IPS-20b (cell line): Measurements from ENCODE around the gene TNFRSF17.
A peak's percentile ranks its signal among the peaks of the same experiment; 100 is the strongest.

Source experiments
- H3K27ac ChIP-seq: one replicate; pipeline ENCODE4 v1.5.1; 2013; ENCODE audit warnings: low read length
- H3K27me3 ChIP-seq: 2 replicates; pipeline ENCODE4 v1.6.1; 2013; ENCODE audit warnings: mild to moderate bottlenecking, low read length, inconsistent platforms; ENCODE audit not compliant: insufficient read depth
- H3K36me3 ChIP-seq: 2 replicates; pipeline ENCODE4 v1.6.1; 2013; ENCODE audit warnings: low read depth, mild to moderate bottlenecking, inconsistent platforms, low read length, moderate library complexity; ENCODE audit not compliant: insufficient read depth
- H3K4me1 ChIP-seq: 2 replicates; pipeline ENCODE4 v1.6.1; 2013; ENCODE audit warnings: mild to moderate bottlenecking, control low read depth, inconsistent platforms, low read length, moderate library complexity; ENCODE audit not compliant: insufficient read depth
- H3K4me3 ChIP-seq: 2 replicates; pipeline ENCODE4 v1.5.1; 2013; ENCODE audit warnings: mild to moderate bottlenecking, low read length, inconsistent platforms
- H3K9ac ChIP-seq: 2 replicates; pipeline ENCODE4 v1.6.1; 2013; ENCODE audit warnings: low read depth, mild to moderate bottlenecking, inconsistent platforms, low read length, moderate library complexity
- H3K9me3 ChIP-seq: 2 replicates; pipeline ENCODE4 v1.6.1; 2013; ENCODE audit warnings: mild to moderate bottlenecking, low read depth, low read length, inconsistent platforms; ENCODE audit not compliant: insufficient read depth

The TNFRSF17 gene

DNA sequence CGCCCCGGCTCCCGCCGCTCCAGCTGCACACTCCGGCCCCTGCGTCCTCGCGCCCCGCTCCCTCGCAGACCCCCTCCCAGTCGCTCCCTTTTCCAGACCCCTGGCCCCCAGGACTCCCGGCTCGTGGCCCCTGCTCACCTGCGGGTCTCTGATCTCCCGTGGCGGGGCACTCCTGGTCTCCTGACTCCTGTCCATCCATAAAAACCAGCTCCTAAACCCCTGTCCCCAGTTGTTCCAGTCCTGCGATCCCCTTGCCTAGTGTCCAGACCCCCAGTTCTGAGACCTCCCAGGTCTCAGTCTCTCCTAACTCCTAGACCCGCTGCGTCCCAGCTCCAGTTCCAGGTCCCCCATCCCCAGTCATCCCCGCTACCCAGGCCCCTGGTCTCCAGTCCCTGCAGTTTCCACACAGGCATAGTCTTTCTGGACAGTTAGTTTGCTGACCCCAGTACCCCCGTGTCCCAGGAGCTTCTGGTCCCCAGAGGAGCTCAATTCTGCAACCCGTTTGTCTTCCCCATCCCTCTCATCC, 11.9 kb downstream of the TNFRSF17 start:
- Histone ChIP-seq H3K4me1 (0 out of 2 replicates have a peak, but pooled peaks cover 4% of the 10 kb centered on the region), H3K27ac (no peak overlapping the region), H3K36me3 (no peaks in the 10 kb centered on the region), H3K4me3 (peak overlapping the region; percentile 90), H3K27me3 (no peaks in the 10 kb centered on the region), H3K9me3 (no peaks in the 10 kb centered on the region), H3K9ac (peak overlapping the region; percentile 81)

DNA sequence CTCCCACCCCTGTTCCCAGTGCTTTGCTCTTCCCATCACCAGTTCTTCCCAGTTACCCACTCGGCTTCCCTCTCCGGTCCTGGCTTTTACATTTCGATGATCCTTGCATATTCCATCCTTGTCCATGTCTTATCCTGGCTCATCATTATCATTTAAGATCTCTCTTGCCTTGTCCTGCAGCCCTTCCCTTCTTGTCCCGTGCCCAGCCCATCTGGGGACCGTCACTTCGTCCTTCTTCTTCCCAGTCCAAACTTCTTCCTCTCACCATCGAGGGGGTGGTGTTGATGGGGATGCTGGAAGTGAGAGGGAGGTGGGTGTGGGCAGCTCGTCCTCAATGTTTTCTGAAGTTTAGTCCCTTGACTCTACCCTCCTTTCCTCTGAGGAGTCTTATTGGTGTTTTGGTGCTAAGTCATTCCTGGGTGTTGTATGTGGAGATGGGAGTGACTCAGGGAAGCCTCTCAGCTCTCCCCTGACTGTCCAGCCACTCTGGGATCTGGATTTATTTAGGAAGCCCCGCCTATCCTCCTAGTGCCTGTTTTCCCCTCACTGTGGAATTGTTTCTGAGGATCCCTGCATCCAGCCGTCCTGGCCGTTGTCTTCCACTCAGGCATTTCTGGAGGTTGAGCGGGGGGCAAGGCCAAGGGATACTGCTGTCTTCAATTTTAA, 12.5 kb downstream of the TNFRSF17 start:
- no peaks in the 10 kb centered on the region for H3K36me3 ChIP-seq
- no peak overlapping the region for H3K27ac ChIP-seq
- H3K9ac ChIP-seq: peak overlapping the region; percentile 81; the same call in 1 of the 2 replicates

DNA sequence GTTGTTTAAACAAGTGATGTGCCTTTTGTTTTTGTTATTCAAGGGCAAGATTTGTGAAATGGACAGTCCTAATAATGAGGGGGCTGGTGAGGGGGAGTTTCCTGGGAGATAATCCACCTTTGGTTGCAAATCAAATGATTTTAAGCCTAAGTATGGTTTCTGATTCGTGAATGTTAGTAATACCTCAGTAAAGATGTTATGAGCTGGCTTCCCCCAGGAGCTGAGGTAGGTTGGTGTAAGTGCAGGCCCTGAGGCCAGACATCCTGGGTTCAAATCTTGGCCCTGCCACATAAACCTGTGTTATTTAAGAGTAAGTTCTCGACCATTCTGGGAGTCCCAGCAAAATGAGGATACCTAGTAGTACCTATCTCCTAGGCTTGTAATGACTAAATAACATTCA, 13.1 kb downstream of the TNFRSF17 start:
- Histone ChIP-seq H3K4me1 (0 out of 2 replicates have a peak, but pooled peaks cover 4% of the 10 kb centered on the region), H3K27me3 (no peaks in the 10 kb centered on the region), H3K9me3 (no peaks in the 10 kb centered on the region), H3K4me3 (no peak overlapping the region), H3K36me3 (no peaks in the 10 kb centered on the region), H3K27ac (no peak overlapping the region), H3K9ac (no peak overlapping the region)

More for the DNA sequence above, 12.5 kb downstream of the TNFRSF17 start:
- H3K4me1 ChIP-seq: 0 out of 2 replicates have a peak, but pooled peaks cover 4% of the 10 kb centered on the region
- H3K4me3 ChIP-seq: peak overlapping the region; percentile 90
- no peaks in the 10 kb centered on the region for H3K9me3 ChIP-seq
- H3K27me3 ChIP-seq: no peaks in the 10 kb centered on the region

DNA sequence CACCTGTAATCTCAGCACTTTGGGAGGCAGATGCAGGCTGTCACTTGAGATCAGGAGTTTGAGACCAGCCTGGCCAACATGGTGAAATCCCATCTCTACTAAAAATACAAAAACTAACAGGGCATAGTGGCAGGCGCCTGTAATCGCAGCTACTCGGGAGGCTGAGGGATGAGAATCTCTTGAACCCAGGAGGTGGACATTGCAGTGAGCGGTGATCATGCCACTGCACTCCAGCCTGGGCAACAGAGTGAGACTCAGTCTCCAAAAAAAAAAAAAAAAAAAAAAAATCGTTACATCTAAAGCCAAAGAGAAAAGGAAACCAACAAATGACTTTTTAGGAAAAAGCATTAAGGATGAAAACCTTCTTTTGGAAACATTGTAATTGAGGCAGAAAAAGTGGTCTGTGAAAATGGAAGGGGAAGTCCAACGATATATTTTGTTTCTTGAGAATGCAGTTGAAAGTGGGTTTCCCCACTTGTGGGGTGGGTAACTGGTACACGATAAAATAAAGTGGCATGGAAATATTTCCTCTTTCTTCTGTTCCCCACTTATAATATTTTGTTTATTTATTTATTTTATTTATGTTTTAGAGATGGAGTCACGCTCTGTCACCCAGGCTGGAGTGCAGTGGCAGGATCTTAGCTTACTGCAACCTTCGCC, 14.1 kb downstream of the TNFRSF17 start:
- H3K27me3 ChIP-seq: no peaks in the 10 kb centered on the region
- no peak overlapping the region for H3K27ac ChIP-seq
- H3K9ac ChIP-seq: no peak overlapping the region
- no peaks in the 10 kb centered on the region for H3K36me3 ChIP-seq
- no peak overlapping the region for H3K4me3 ChIP-seq
- H3K4me1 ChIP-seq: 0 out of 2 replicates have a peak, but pooled peaks cover 4% of the 10 kb centered on the region
- no peaks in the 10 kb centered on the region for H3K9me3 ChIP-seq

DNA sequence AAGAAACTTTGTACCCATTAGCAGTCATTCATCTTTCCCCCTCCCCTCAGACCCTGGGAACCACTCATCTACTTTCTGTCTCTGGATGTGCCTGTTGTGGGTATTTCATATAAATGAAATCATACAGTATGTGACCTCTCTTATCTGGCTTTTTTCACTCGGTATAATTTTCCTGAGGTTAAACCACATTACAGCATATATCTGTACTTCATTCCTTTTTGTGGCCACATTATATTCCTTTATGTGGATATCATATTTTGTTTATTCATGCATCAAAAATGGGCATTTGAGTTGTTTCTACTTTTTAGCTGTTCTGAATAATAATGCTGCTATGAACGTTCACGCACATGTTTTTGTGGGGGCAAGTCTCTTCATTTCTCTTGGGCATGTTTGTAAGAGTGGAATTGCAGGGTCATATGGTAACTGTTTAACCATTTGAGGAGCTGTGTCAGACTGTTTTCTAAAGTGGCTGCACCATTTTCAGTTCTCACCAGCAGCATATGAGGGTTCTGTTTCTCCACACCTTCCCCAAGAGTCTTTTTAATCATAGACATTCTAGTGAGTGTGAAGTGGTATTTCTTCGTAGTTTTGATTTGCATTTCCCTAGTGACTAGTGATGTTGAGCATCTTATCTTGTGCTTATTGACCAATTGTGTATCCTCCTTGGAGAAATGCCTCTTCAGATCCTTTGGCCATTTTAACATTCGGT, 15.3 kb downstream of the TNFRSF17 start:
- 0 out of 2 replicates have a peak, but pooled peaks cover 4% of the 10 kb centered on the region for H3K4me1 ChIP-seq
- no peaks in the 10 kb centered on the region for H3K9me3 ChIP-seq
- H3K36me3 ChIP-seq: no peaks in the 10 kb centered on the region
- no peak overlapping the region for H3K4me3 ChIP-seq
- H3K9ac ChIP-seq: no peak overlapping the region
- H3K27ac ChIP-seq: no peak overlapping the region
- no peaks in the 10 kb centered on the region for H3K27me3 ChIP-seq

DNA sequence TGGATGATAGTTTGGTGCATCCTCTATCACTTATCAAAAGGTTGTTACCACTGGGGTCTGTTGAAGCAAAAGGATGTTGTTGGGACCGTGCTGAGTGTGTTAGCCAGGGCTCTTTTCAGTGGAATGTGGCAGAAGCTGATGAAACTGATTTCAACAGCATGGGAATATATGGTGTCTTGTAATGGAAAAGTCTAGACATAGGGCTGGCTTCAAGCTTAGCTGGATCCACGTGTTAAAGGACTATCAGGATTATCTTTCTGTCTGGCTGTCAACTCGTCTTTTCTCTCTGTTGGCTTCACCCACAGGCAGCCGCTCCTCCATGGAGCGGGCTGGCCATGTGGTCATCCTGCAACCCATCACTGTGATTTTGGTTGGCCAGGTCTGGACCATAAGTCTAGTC, 20.2 kb downstream of the TNFRSF17 start:
- H3K9ac ChIP-seq: no peak overlapping the region
- no peaks in the 10 kb centered on the region for H3K27me3 ChIP-seq
- H3K4me1 ChIP-seq: no peaks in the 10 kb centered on the region
- no peak overlapping the region for H3K27ac ChIP-seq
- no peaks in the 10 kb centered on the region for H3K36me3 ChIP-seq
- no peaks in the 10 kb centered on the region for H3K9me3 ChIP-seq
- H3K4me3 ChIP-seq: no peak overlapping the region

DNA sequence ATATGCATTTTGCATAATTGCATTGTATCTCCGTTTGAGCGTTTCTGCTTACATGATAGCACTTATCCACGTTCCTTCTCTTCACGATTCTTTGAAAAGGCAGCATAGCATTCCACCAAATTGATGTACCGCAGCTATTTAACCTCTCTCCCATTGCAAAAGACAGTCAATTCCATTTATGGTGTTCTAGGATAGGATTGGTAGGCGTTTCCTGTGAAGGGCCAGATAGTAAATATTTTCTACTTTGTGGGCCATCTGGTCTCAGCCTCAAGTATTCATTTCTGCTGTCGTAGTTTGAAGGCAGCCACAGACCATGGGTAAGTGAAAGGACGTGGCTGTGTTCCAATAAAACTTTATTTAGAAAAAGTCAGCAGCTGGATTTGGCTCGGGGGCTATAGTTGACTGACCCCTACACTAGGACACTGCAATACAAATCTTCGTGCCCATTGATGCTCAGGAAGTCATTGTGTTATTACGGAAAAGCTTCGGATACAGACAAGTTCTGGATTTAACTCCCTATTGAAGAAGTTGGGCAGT, 21.6 kb downstream of the TNFRSF17 start:
- H3K9me3 ChIP-seq: no peaks in the 10 kb centered on the region
- no peak overlapping the region for H3K9ac ChIP-seq
- no peak overlapping the region for H3K27ac ChIP-seq

DNA sequence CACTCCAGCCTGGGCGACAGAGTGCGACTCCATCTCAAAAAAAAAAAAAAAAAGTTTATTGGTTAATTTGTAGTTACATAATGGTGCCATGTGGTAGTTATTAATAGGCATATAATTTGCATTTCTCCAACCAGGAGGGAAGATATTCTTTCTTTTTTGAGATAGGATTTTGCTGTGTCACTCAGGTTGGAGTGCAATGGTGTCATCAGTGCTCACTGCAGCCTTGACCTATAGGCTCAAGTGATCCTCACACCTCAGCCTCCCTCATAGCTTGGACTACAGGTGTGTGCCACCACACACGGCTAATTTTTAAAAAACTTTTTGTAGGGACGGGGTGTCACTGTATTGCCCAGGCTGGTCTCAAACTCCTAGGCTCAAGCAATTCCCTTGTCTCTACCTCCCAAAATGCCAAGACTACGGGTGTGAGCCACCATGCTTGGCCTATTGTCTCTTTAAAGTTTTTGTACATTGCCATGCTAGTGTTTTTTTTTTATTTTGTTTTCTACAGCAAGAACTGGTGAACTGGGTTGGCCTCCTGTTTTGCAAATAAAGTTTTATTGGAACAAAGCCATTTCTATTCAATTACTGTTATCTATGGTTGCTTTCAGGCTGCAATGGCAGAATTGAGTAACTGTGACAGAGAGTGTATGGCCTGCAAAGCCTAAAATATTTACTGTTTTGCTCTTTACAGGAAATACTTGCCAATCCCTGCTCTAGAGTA, 23.4 kb downstream of the TNFRSF17 start:
- Histone ChIP-seq H3K9me3 (no peaks in the 10 kb centered on the region), H3K27ac (no peak overlapping the region), H3K9ac (no peak overlapping the region), H3K36me3 (no peaks in the 10 kb centered on the region), H3K27me3 (no peaks in the 10 kb centered on the region), H3K4me3 (no peak overlapping the region), H3K4me1 (no peaks in the 10 kb centered on the region)

More for the DNA sequence above, 21.6 kb downstream of the TNFRSF17 start:
- no peaks in the 10 kb centered on the region for H3K4me1 ChIP-seq
- H3K4me3 ChIP-seq: no peak overlapping the region
- H3K36me3 ChIP-seq: no peaks in the 10 kb centered on the region
- H3K27me3 ChIP-seq: no peaks in the 10 kb centered on the region

DNA sequence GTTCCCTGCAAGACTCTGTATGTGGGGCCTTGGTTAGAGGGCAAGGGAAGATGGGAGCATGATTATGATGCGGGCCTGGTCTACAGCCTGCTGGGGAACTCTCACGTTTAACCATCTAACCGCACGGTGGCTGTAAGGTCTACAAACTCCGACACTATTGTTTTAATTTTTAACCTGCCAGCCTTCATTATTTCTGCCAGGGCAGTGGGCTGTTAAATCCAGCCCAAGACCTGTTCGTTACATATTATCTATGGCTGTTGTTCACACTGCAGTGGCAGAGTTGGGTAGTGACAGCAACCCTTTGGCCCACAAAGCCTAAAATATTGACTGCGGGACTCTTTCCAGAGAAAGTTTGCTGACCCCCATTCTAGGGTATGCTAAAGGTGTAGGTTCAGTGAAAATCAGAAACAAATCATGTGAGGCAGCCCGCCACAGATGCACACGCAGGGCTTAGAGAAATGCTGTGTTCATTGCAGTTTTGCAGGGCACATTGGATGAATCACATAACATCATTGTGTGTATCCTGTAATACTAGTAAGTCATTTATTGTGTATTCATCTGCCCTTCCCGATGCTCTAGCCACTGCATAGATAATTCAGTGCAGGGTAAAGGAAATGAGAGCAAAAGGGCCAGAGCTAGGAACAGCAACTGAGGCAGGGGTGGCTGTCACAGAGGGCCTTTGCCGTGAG, 25.8 kb downstream of the TNFRSF17 start:
- H3K4me3 ChIP-seq: no peak overlapping the region
- H3K36me3 ChIP-seq: no peaks in the 10 kb centered on the region
- H3K9me3 ChIP-seq: no peaks in the 10 kb centered on the region
- H3K27me3 ChIP-seq: no peaks in the 10 kb centered on the region
- no peak overlapping the region for H3K9ac ChIP-seq
- H3K27ac ChIP-seq: no peak overlapping the region
- H3K4me1 ChIP-seq: no peaks in the 10 kb centered on the region

DNA sequence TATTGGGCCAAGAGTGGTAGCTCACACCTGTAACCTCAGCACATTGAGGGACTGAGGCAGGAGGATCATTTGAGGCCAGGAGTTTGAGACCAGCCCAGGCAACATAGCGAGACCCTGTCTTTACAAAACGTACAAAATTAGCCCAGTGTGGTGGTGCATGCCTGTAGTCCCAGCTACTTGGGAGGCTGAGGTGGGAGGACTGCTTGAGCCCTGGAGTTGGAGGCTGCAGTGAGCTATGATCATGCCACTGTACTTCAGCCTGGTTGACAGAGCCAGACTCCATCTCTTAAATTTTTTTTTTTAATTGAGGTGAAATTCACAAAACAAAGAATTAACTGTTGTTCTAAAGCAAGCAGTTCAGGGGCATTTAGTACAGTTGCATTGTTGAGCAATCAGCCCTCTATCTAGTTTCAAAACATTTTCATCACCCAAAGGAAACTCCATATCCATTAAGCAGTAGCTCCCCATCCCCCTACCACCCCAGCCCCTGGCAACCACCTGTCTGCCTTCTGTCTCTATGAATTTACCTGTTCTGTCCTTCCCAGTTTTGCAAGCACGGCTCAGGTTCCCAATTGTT, 27.1 kb downstream of the TNFRSF17 start:
- Histone ChIP-seq H3K9me3 (no peaks in the 10 kb centered on the region), H3K4me1 (no peaks in the 10 kb centered on the region), H3K27ac (no peak overlapping the region), H3K36me3 (no peaks in the 10 kb centered on the region), H3K27me3 (no peaks in the 10 kb centered on the region), H3K9ac (no peak overlapping the region), H3K4me3 (no peak overlapping the region)
